Lung (tissue), 13 donors: ENCODE data around the gene WHRN. TPM values are rescaled to one million over a fixed set of nuclear protein-coding genes. Genes with fewer than 3 reads are reported as not detected.
A peak's percentile ranks its signal among the peaks of the same experiment; 100 is the strongest.

ENCODE experiments used
- ATAC-seq: fragments of 200-7000 bp; cut with Tn5 transposase; one replicate; pipeline ENCODE4 v1.9.1; 2020; ENCODE audit warnings: moderate number of reproducible peaks; ENCODE audit not compliant: insufficient read depth, low FRiP score
- DNase-seq, 3 donors: peaks; one replicate each; pipeline ENCODE4 v3.0.0-alpha.2; 2013 to 2017
- H3K27ac ChIP-seq, 2 donors: one replicate each; pipeline ENCODE4 v1.5.1; 2013; ENCODE audit warnings: mild to moderate bottlenecking in 2 of 2, moderate library complexity in 2 of 2, control low read depth in 1 of 2, inconsistent platforms in 1 of 2, low read depth in 1 of 2, low read length in 1 of 2
- H3K27me3 ChIP-seq, 3 donors: one replicate each; pipeline ENCODE4 v1.5.1; 2013; ENCODE audit warnings: low read length in 2 of 3; ENCODE audit not compliant: control insufficient read depth in 3 of 3, insufficient read depth in 3 of 3
- H3K36me3 ChIP-seq, 4 donors: one replicate each; pipeline ENCODE4 v1.5.1; 2013; ENCODE audit warnings: low read length in 4 of 4, mild to moderate bottlenecking in 1 of 4, moderate library complexity in 1 of 4; ENCODE audit not compliant: control insufficient read depth in 4 of 4, insufficient read depth in 4 of 4
- H3K4me1 ChIP-seq, 5 donors: one replicate each; pipeline ENCODE4 v1.5.1; 2013; ENCODE audit warnings: low read length in 5 of 5, mild to moderate bottlenecking in 2 of 5, moderate library complexity in 1 of 5; ENCODE audit not compliant: control insufficient read depth in 5 of 5, insufficient read depth in 5 of 5
- H3K4me3 ChIP-seq: one replicate; pipeline ENCODE4 v1.5.1; 2013; ENCODE audit warnings: mild to moderate bottlenecking, control low read depth, moderate library complexity
- H3K9ac ChIP-seq, 2 donors: one replicate each; pipeline ENCODE4 v1.5.1; 2013; ENCODE audit warnings: low read length in 2 of 2, control low read depth in 1 of 2; ENCODE audit not compliant: insufficient read depth in 1 of 2
- H3K9me3 ChIP-seq, 4 donors: one replicate each; pipeline ENCODE4 v1.5.1; 2013; ENCODE audit warnings: low read length in 3 of 4, mild to moderate bottlenecking in 1 of 4, moderate library complexity in 1 of 4; ENCODE audit not compliant: control insufficient read depth in 4 of 4, insufficient read depth in 3 of 4
- WGBS, 2 donors: extraction: QIAGEN DNeasy Blood & Tissue Kit; methylation state at CpG; one replicate each; pipeline ENCODE4 v1.1.7; 2013; 5-methylcytosine and 5-hydroxymethylcytosine counted together
- polyA plus RNA-seq, 2 donors: library from polyadenylated mRNA; stranded (reverse); fragments of 200-250 nt; gene quantifications; one replicate each; pipeline ENCODE4 v1.2.1, GENCODE V29; 2013
- small RNA-seq: library from RNA; depleted of rRNA; stranded (forward); fragments of <200 nt; gene quantifications from one replicate; pipeline ENCODE3, GENCODE V24; 2014; ENCODE audit warnings: low replicate concordance
- total RNA-seq, 2 donors: library from RNA; depleted of rRNA in 1 of 2; stranded (reverse); fragments of >200 nt in 1 of 2; gene quantifications; one replicate each; pipeline ENCODE4 v1.2.1, GENCODE V29; 2014 to 2021
- TF ChIP-seq, protein P1 (sequence below): IDR thresholded peaks from 2 replicates; pipeline ENCODE4 v1.5.1; 2012; ENCODE audit warnings: mild to moderate bottlenecking; ENCODE audit errors: control extremely low read depth, extremely low read depth
- donor health status: control.
- donor health status: control.
- donor health status: Bipolar disorder and iron deficiency.
- donor health status: healthy.
- donor health status: DM: yes; HTN: yes; CAD: no.

WHRN gene
- total and polyA plus RNA-seq, 4 donors, result 3.1 to 11.7 (median 5.6) TPM

DNA sequence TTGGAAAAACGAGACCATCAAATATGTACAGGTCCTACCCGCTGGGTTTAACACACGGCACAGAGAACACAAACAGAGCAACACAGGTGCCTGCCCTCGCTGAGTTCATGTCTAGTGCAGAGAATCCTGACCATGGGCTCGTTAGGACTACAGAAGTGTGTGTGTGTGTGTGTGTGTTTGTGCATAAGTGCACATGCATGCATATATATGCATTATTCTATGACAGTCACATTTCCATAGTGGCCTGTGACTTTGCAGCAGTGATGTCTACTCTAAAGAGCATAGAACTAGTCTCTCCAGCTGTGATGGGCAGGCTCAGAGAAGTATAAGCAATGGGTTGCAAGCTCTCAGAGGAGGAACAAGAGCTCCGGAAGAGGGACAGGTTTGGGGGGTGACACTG is 147.9 kb downstream of the WHRN start:
- no peaks in the 10 kb centered on the region for H3K27me3 ChIP-seq
- H3K9ac ChIP-seq, result no peak overlapping the region
- no peaks in the 10 kb centered on the region for H3K9me3 ChIP-seq
- 95% methylated on average over 6 of the region's 6 CpGs for WGBS, 2 donors
- DNase-seq (no peak), ATAC-seq (no peak)
- TF ChIP-seq, protein P1, sequence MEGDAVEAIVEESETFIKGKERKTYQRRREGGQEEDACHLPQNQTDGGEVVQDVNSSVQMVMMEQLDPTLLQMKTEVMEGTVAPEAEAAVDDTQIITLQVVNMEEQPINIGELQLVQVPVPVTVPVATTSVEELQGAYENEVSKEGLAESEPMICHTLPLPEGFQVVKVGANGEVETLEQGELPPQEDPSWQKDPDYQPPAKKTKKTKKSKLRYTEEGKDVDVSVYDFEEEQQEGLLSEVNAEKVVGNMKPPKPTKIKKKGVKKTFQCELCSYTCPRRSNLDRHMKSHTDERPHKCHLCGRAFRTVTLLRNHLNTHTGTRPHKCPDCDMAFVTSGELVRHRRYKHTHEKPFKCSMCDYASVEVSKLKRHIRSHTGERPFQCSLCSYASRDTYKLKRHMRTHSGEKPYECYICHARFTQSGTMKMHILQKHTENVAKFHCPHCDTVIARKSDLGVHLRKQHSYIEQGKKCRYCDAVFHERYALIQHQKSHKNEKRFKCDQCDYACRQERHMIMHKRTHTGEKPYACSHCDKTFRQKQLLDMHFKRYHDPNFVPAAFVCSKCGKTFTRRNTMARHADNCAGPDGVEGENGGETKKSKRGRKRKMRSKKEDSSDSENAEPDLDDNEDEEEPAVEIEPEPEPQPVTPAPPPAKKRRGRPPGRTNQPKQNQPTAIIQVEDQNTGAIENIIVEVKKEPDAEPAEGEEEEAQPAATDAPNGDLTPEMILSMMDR, result no peak
- H3K4me3 ChIP-seq, result no peak overlapping the region
- peak overlapping the region in 1 of 2 donors; percentile 13 for H3K27ac ChIP-seq
- H3K36me3 ChIP-seq, result peaks cover 9 to 62% (median 57%) of the 10 kb centered on the region in 4 donors
- H3K4me1 ChIP-seq, result peaks cover 0 to 3% (median 0%) of the 10 kb centered on the region in 5 donors

- H3K9me3 ChIP-seq, result no peaks in the 10 kb centered on the region
- no peaks in the 10 kb centered on the region for H3K27me3 ChIP-seq
- no peak overlapping the region for H3K4me3 ChIP-seq
- WGBS, 2 donors, result 90 to 96% methylated on average over 6 of the region's 6 CpGs
- DNase-seq (no peak), ATAC-seq (no peak)
- no peak overlapping the region for H3K9ac ChIP-seq
- peaks cover 0 to 4% (median 0%) of the 10 kb centered on the region in 5 donors for H3K4me1 ChIP-seq
- TF ChIP-seq, protein P1, result no peak
- no peak overlapping the region for H3K27ac ChIP-seq
- H3K36me3 ChIP-seq, result peaks cover 9 to 57% (median 53%) of the 10 kb centered on the region in 4 donors
Measured at GRCh38 chr9:114356792-114357191, 148.5 kb downstream of the WHRN start.

- no peak overlapping the region for H3K4me3 ChIP-seq
- H3K4me1 ChIP-seq, result peaks cover 0 to 4% (median 0%) of the 10 kb centered on the region in 5 donors
- no peaks in the 10 kb centered on the region for H3K9me3 ChIP-seq
- no peak for ATAC-seq
- WGBS, 2 donors, result 96 to 97% methylated on average over 6 of the region's 6 CpGs
- DNase-seq, result no peak
- no peaks in the 10 kb centered on the region for H3K27me3 ChIP-seq
- peaks cover 9 to 49% (median 48%) of the 10 kb centered on the region in 4 donors for H3K36me3 ChIP-seq
- TF ChIP-seq, protein P1, result no peak
- H3K9ac ChIP-seq, result no peak overlapping the region
- no peak overlapping the region for H3K27ac ChIP-seq
Measured at GRCh38 chr9:114355821-114356220, 149.5 kb downstream of the WHRN start.

Small RNA genes within 50 kb of the gene (small RNA-seq; reads per million reads assigned to genes)
- gene AL138895.2, result not detected

Other genes starting within 250 kb of the WHRN start
- 10 to 100 TPM; 22.4 to 89.6 TPM for gene ORM1, start 182.4 kb downstream of the WHRN start, total RNA-seq
- 1,000 to 10,000 TPM in 1 of 2 donors, 100 to 1,000 TPM in 1; 278 to 1,249 TPM for gene ORM1, start 182.4 kb downstream of the WHRN start, polyA plus RNA-seq
- 10 to 100 TPM in 1 of 2 donors, under 1 TPM in 1; 0.77 to 24.9 TPM for gene ORM2, start 175.6 kb downstream of the WHRN start, total RNA-seq
- 100 to 1,000 TPM in 1 of 2 donors, 10 to 100 TPM in 1; 70.2 to 215 TPM for gene ORM2, start 175.6 kb downstream of the WHRN start, polyA plus RNA-seq
- gene AKNA, start 117.5 kb downstream of the WHRN start, total RNA-seq, result 10 to 100 TPM; 47.4 to 79.5 TPM
- 10 to 100 TPM; 29.5 to 49.7 TPM for gene AKNA, start 117.5 kb downstream of the WHRN start, polyA plus RNA-seq
- 100 to 1,000 TPM; 102 to 187 TPM for gene ATP6V1G1, start 82.3 kb upstream of the WHRN start, total RNA-seq
- 100 to 1,000 TPM; 150 to 213 TPM for gene ATP6V1G1, start 82.3 kb upstream of the WHRN start, polyA plus RNA-seq
- 10 to 100 TPM; 12.3 to 21.9 TPM for gene TMEM268, start 105.8 kb upstream of the WHRN start, total RNA-seq
- 10 to 100 TPM in 1 of 2 donors, 1 to 10 TPM in 1; 6.8 to 10.1 TPM for gene TMEM268, start 105.8 kb upstream of the WHRN start, polyA plus RNA-seq
- not detected for gene TEX53, start 152.3 kb upstream of the WHRN start, total RNA-seq
- not detected for gene TEX53, start 152.3 kb upstream of the WHRN start, polyA plus RNA-seq
- gene TEX48, start 176.7 kb upstream of the WHRN start, total RNA-seq, result not detected
- gene TEX48, start 176.7 kb upstream of the WHRN start, polyA plus RNA-seq, result not detected